ENCODE data around the gene NOL9. TPM values are rescaled to one million over a fixed set of nuclear protein-coding genes. Genes with fewer than 3 reads are reported as not detected.
A peak's percentile ranks its signal among the peaks of the same experiment; 100 is the strongest.

The NOL9 gene
- total and polyA plus RNA-seq, 2 of the 13 experiments (the other 11 are each of a cell fraction or from before 2014, with no cell fraction given), result 18.0 to 24.7 TPM

GRCh38 chr1:6554031-6554906 is at the start of gene NOL9 (continued):
- TF ChIP-seq, protein P1, sequence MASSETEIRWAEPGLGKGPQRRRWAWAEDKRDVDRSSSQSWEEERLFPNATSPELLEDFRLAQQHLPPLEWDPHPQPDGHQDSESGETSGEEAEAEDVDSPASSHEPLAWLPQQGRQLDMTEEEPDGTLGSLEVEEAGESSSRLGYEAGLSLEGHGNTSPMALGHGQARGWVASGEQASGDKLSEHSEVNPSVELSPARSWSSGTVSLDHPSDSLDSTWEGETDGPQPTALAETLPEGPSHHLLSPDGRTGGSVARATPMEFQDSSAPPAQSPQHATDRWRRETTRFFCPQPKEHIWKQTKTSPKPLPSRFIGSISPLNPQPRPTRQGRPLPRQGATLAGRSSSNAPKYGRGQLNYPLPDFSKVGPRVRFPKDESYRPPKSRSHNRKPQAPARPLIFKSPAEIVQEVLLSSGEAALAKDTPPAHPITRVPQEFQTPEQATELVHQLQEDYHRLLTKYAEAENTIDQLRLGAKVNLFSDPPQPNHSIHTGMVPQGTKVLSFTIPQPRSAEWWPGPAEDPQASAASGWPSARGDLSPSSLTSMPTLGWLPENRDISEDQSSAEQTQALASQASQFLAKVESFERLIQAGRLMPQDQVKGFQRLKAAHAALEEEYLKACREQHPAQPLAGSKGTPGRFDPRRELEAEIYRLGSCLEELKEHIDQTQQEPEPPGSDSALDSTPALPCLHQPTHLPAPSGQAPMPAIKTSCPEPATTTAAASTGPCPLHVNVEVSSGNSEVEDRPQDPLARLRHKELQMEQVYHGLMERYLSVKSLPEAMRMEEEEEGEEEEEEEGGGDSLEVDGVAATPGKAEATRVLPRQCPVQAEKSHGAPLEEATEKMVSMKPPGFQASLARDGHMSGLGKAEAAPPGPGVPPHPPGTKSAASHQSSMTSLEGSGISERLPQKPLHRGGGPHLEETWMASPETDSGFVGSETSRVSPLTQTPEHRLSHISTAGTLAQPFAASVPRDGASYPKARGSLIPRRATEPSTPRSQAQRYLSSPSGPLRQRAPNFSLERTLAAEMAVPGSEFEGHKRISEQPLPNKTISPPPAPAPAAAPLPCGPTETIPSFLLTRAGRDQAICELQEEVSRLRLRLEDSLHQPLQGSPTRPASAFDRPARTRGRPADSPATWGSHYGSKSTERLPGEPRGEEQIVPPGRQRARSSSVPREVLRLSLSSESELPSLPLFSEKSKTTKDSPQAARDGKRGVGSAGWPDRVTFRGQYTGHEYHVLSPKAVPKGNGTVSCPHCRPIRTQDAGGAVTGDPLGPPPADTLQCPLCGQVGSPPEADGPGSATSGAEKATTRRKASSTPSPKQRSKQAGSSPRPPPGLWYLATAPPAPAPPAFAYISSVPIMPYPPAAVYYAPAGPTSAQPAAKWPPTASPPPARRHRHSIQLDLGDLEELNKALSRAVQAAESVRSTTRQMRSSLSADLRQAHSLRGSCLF (CRISPR knock-in tag; IDR thresholded peaks at IDR 0.05; ENCODE audit: borderline replicate concordance), result peak; percentile 45; the same call in 1 of the 2 replicates
- peak; percentile 37; the same call in 1 of the 2 replicates for TF ChIP-seq ZMAT3 (CRISPR knock-in tag; conservative IDR thresholded peaks at IDR 0.05)
- TF ChIP-seq MXD4 (CRISPR knock-in tag; IDR thresholded peaks at IDR 0.05), result peak; percentile 73; the same call in 1 of the 2 replicates
- no peak for TF ChIP-seq ZBTB1 (CRISPR knock-in tag; IDR thresholded peaks at IDR 0.05; ENCODE audit: borderline replicate concordance)
- TF ChIP-seq, protein P2, sequence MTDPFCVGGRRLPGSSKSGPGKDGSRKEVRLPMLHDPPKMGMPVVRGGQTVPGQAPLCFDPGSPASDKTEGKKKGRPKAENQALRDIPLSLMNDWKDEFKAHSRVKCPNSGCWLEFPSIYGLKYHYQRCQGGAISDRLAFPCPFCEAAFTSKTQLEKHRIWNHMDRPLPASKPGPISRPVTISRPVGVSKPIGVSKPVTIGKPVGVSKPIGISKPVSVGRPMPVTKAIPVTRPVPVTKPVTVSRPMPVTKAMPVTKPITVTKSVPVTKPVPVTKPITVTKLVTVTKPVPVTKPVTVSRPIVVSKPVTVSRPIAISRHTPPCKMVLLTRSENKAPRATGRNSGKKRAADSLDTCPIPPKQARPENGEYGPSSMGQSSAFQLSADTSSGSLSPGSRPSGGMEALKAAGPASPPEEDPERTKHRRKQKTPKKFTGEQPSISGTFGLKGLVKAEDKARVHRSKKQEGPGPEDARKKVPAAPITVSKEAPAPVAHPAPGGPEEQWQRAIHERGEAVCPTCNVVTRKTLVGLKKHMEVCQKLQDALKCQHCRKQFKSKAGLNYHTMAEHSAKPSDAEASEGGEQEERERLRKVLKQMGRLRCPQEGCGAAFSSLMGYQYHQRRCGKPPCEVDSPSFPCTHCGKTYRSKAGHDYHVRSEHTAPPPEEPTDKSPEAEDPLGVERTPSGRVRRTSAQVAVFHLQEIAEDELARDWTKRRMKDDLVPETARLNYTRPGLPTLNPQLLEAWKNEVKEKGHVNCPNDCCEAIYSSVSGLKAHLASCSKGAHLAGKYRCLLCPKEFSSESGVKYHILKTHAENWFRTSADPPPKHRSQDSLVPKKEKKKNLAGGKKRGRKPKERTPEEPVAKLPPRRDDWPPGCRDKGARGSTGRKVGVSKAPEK (CRISPR knock-in tag; IDR thresholded peaks at IDR 0.05; ENCODE audit: borderline replicate concordance), result no peak
- peak; percentile 74 for TF ChIP-seq ZBTB7B (CRISPR knock-in tag; IDR thresholded peaks at IDR 0.05)
- TF ChIP-seq GMEB2 (CRISPR knock-in tag; IDR thresholded peaks at IDR 0.05; ENCODE audit: low read depth), result no peak
- no peak for TF ChIP-seq ZNF382 (CRISPR knock-in tag; IDR thresholded peaks at IDR 0.05; ENCODE audit: borderline replicate concordance)
- no peak for TF ChIP-seq REXO4 (CRISPR knock-in tag; IDR thresholded peaks at IDR 0.05; ENCODE audit: borderline replicate concordance)
- no peak for TF ChIP-seq CCDC6 (CRISPR knock-in tag; IDR thresholded peaks at IDR 0.05)
- peak; percentile 83; the same call in 1 of the 2 replicates for TF ChIP-seq PBX3 (CRISPR knock-in tag; IDR thresholded peaks at IDR 0.05; ENCODE audit: borderline replicate concordance)
- peak; percentile 49; the same call in 1 of the 2 replicates for TF ChIP-seq CSRNP1 (CRISPR knock-in tag; IDR thresholded peaks at IDR 0.05)
- no peak for TF ChIP-seq TFE3 (CRISPR knock-in tag; IDR thresholded peaks at IDR 0.05)
